ENCODE results near the gene MAGEB10. TPM values are rescaled to one million over a fixed set of nuclear protein-coding genes. Genes with fewer than 3 reads are reported as not detected.
"Not testable (repeated sequence)": the region's sequence is repeated elsewhere in the genome, so short reads cannot be mapped to it uniquely, and the experiment has no call there.

The MAGEB10 gene, protein sequence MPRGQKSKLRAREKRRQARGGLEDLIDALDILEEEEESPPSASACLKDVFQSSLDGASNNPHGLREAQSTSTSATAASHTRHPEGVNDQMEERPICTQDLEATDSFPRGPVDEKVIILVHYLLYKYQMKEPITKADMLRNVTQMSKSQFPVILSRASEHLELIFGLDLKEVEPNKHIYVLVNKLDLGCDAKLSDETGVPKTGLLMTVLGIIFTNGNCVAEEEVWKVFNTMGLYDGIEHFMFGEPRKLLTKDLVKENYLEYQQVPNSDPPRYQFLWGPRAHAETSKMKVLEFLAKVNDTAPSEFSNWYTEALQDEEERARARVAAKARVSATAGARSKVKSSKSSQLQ
- not detected in 2 replicates for total RNA-seq

GRCh38 chrX:27807690-27808089 is at the start of gene MAGEB10:
MAGEB10 (plus strand) TSS chrX:27807990; CDS start chrX:27821307, 13,317 bp downstream.
- no peak for DNase-seq (ENCODE audit: low read depth in 2 of 2)

- no peak for DNase-seq (ENCODE audit: low read depth in 2 of 2)
These were observed 42.1 kb upstream of the MAGEB10 start for GRCh38 chrX:27765718-27766117.

- no peak for DNase-seq (ENCODE audit: low read depth in 2 of 2)
These were observed 40.4 kb upstream of the MAGEB10 start for GRCh38 chrX:27767387-27767786.

DNA sequence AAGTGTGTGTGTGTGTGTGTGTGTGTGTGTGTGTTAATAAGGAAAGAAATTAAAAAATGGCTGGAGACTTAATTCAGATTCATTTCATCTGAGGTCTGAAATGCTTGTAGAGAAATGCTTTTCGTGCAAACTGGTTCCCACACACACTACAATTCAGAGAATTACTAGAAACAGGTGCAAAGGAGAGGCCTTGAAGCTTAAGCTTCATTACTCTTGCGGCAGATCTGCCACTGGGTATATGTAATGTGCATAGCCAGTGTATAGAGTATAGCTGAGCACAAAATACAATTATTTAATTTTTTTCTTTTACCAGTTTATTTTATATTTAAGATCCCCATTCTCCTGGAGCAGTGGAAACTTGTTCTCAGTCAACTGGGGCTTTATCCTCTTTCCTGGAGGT is 31.8 kb upstream of the MAGEB10 start:
- no peak for DNase-seq (ENCODE audit: low read depth in 2 of 2)

- DNase-seq (ENCODE audit: low read depth in 2 of 2) = no peak
These were observed 11.0 kb upstream of the MAGEB10 start for GRCh38 chrX:27796640-27797257.

DNA sequence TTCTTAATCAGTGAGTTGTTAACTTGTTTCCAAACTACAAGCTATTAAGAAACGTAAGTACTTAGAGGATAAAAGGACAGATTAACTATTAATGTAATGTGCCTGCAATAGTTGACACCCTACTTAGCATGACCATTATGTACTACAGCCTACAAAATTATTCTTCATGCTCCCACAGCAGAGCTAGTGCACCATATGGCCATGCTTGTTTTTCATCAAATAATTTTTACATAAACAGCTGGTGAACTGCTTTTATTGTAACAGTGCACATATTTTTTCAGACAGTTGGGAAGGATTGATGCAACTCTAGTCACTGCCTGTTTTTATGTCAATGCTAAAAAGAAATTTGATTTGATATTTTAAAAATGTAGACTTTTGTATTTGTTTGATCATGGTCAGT is 10.2 kb upstream of the MAGEB10 start:
- no peak for DNase-seq (ENCODE audit: low read depth in 2 of 2)

DNA sequence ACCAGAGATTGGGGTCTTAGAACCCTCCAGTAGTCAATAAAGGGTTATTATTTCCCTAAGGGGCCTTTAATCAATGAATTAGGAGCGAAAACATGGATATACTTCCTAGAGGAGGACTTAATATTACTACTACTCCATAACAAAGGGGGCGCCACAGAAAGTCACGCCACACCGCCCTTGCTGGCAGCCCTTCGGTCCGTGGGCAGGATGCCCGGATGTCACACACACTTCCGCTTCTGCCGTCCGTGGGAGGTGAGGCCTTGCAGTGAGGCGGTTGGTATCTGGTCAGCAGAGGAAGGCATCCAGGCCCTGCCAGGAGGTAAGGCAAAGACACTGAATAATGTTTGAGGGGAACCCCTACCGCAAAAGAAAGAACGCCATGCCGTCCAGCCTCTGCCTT is 436 bp downstream of the MAGEB10 start:
- DNase-seq (ENCODE audit: low read depth in 2 of 2) = no peak

GRCh38 chrX:27808991-27809859 is 1.4 kb downstream of the MAGEB10 start:
- not testable (repeated sequence) for DNase-seq (ENCODE audit: low read depth in 2 of 2)

- DNase-seq (ENCODE audit: low read depth in 2 of 2) = peak in 1 of 2 donors; percentile 35
These were observed 7.4 kb downstream of the MAGEB10 start for GRCh38 chrX:27815209-27815608.

DNA sequence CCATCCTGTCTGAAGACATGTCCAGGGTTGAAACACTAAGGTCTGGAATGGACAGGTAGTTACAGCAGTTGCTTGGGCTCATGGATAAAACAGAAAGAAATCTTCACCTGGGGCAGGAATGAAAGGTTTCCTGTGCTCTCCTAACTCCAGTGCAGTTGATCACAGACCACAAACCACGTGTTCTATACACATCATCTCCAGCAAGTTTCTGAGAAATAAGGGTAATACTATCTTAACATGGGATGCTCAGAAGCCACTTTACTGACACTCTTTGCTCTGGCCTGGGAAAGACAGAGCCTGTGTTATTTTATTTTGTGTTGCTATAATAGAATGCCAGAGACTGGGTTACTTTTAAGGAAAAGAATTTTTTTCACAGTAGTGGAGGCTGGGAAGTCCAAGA is 16.0 kb downstream of the MAGEB10 start:
- no peak for DNase-seq (ENCODE audit: low read depth in 2 of 2)

- no peak for DNase-seq (ENCODE audit: low read depth in 2 of 2)
These were observed 30.4 kb downstream of the MAGEB10 start for GRCh38 chrX:27838185-27838584.

- no peak for DNase-seq (ENCODE audit: low read depth in 2 of 2)
These were observed 33.1 kb downstream of the MAGEB10 start for GRCh38 chrX:27840881-27841280.

- no peak for DNase-seq (ENCODE audit: low read depth in 2 of 2)
These were observed 35.1 kb downstream of the MAGEB10 start for GRCh38 chrX:27842859-27843258.

GRCh38 chrX:27860337-27860736 is 52.5 kb downstream of the MAGEB10 start:
- no peak for DNase-seq (ENCODE audit: low read depth in 2 of 2)

- no peak for DNase-seq (ENCODE audit: low read depth in 2 of 2)
These were observed 56.0 kb downstream of the MAGEB10 start for GRCh38 chrX:27863809-27864208.

Other genes starting within 250 kb of the MAGEB10 start
- not detected in 2 replicates for gene DCAF8L2, start 217.6 kb upstream of the MAGEB10 start, total RNA-seq
- gene DCAF8L1, start 173.5 kb downstream of the MAGEB10 start, total RNA-seq = not detected in 2 replicates